HEK293 (cell line): ENCODE data around the gene PARP6.

ENCODE experiments used
- ATF2 ChIP-seq: fragments of 450-650 bp; formaldehyde crosslinking; IDR thresholded peaks from 2 replicates; pipeline ENCODE4 v1.5.1; 2016; ENCODE audit warnings: missing biosample characterization, missing genetic modification characterization, low read depth
- BCL11B ChIP-seq: fragments of 450-650 bp; formaldehyde crosslinking; IDR thresholded peaks from 2 replicates; pipeline ENCODE4 v1.5.1; 2016; ENCODE audit warnings: low read depth, missing biosample characterization, missing genetic modification characterization
- GFI1B ChIP-seq: fragments of 450-650 bp; formaldehyde crosslinking; IDR thresholded peaks from 2 replicates; pipeline ENCODE4 v1.5.1; 2016; ENCODE audit warnings: missing biosample characterization, missing genetic modification characterization
- GLI2 ChIP-seq: fragments of 450-650 bp; formaldehyde crosslinking; IDR thresholded peaks from 2 replicates; pipeline ENCODE4; 2017; ENCODE audit warnings: missing biosample characterization, missing genetic modification characterization, low read depth, borderline replicate concordance
- KLF8 ChIP-seq: fragments of 450-650 bp; formaldehyde crosslinking; IDR thresholded peaks from 2 replicates; pipeline ENCODE4 v1.5.1; 2016; ENCODE audit warnings: missing biosample characterization, missing genetic modification characterization
- PBX3 ChIP-seq: sonication (generic); formaldehyde crosslinking; IDR thresholded peaks from 2 replicates; pipeline ENCODE4 v1.8.1; 2022; ENCODE audit warnings: mild to moderate bottlenecking, moderate library complexity, missing genetic modification reagents
- RBAK ChIP-seq: fragments of 450-650 bp; formaldehyde crosslinking; IDR thresholded peaks from 2 replicates; pipeline ENCODE4 v1.5.1; 2016; ENCODE audit warnings: missing biosample characterization, missing genetic modification characterization
- ZBTB20 ChIP-seq: fragments of 450-650 bp; formaldehyde crosslinking; IDR thresholded peaks from 2 replicates; pipeline ENCODE4 v1.5.1; 2016; ENCODE audit warnings: missing biosample characterization, missing genetic modification characterization
- ZBTB26 ChIP-seq: fragments of 450-650 bp; formaldehyde crosslinking; optimal IDR thresholded peaks from 2 replicates; pipeline ENCODE3; 2016; ENCODE audit warnings: missing biosample characterization, mild to moderate bottlenecking, missing genetic modification characterization
- ZBTB48 ChIP-seq: fragments of 450-650 bp; formaldehyde crosslinking; IDR thresholded peaks from 2 replicates; pipeline ENCODE4 v1.5.1; 2016; ENCODE audit warnings: missing biosample characterization, missing genetic modification characterization
- ZFP3 ChIP-seq: fragments of 450-650 bp; formaldehyde crosslinking; IDR thresholded peaks from 2 replicates; pipeline ENCODE4 v1.5.1; 2016; ENCODE audit warnings: low read depth, missing biosample characterization, missing genetic modification characterization
- ZNF132 ChIP-seq: fragments of 450-650 bp; formaldehyde crosslinking; IDR thresholded peaks from 2 replicates; pipeline ENCODE4 v1.5.1; 2017; ENCODE audit warnings: missing biosample characterization, missing genetic modification characterization, borderline replicate concordance
- ZNF140 ChIP-seq: fragments of 450-650 bp; formaldehyde crosslinking; IDR thresholded peaks from 2 replicates; pipeline ENCODE4 v1.5.1; 2016; ENCODE audit warnings: missing biosample characterization, missing genetic modification characterization
- ZNF221 ChIP-seq: fragments of 450-650 bp; formaldehyde crosslinking; IDR thresholded peaks from 2 replicates; pipeline ENCODE4 v1.5.1; 2017; ENCODE audit warnings: missing biosample characterization, missing genetic modification characterization, borderline replicate concordance
- ZNF280C ChIP-seq: fragments of 450-650 bp; formaldehyde crosslinking; IDR thresholded peaks from 2 replicates; pipeline ENCODE4 v1.5.1; 2016; ENCODE audit warnings: missing biosample characterization, missing genetic modification characterization
- ZNF302 ChIP-seq: fragments of 450-650 bp; formaldehyde crosslinking; IDR thresholded peaks from 2 replicates; pipeline ENCODE4 v1.5.1; 2016; ENCODE audit warnings: missing biosample characterization, missing genetic modification characterization, low read depth
- ZNF311 ChIP-seq: fragments of 450-650 bp; formaldehyde crosslinking; IDR thresholded peaks from 2 replicates; pipeline ENCODE4 v1.5.1; 2017; ENCODE audit warnings: missing biosample characterization, missing genetic modification characterization, borderline replicate concordance
- ZNF341 ChIP-seq: fragments of 450-650 bp; formaldehyde crosslinking; IDR thresholded peaks from 2 replicates; pipeline ENCODE4; 2016; ENCODE audit warnings: low read depth, missing biosample characterization, missing genetic modification characterization
- ZNF362 ChIP-seq: fragments of 450-650 bp; formaldehyde crosslinking; IDR thresholded peaks from 2 replicates; pipeline ENCODE4 v1.5.1; 2016; ENCODE audit warnings: missing biosample characterization, missing genetic modification characterization
- ZNF394 ChIP-seq: fragments of 450-650 bp; formaldehyde crosslinking; IDR thresholded peaks from 2 replicates; pipeline ENCODE4 v1.5.1; 2016; ENCODE audit warnings: missing biosample characterization, missing genetic modification characterization, mild to moderate bottlenecking, moderate library complexity, borderline replicate concordance
- ZNF423 ChIP-seq: fragments of 450-650 bp; formaldehyde crosslinking; IDR thresholded peaks from 2 replicates; pipeline ENCODE4 v1.5.1; 2016; ENCODE audit warnings: missing biosample characterization, missing genetic modification characterization
- ZNF510 ChIP-seq: fragments of 450-650 bp; formaldehyde crosslinking; IDR thresholded peaks from 2 replicates; pipeline ENCODE4 v1.5.1; 2018; ENCODE audit warnings: mild to moderate bottlenecking, missing genetic modification characterization, missing biosample characterization; ENCODE audit not compliant: insufficient replicate concordance
- ZNF521 ChIP-seq: fragments of 450-650 bp; formaldehyde crosslinking; IDR thresholded peaks from 2 replicates; pipeline ENCODE4 v1.5.1; 2017; ENCODE audit warnings: missing biosample characterization, mild to moderate bottlenecking, missing genetic modification characterization
- ZNF530 ChIP-seq: fragments of 450-650 bp; formaldehyde crosslinking; IDR thresholded peaks from 2 replicates; pipeline ENCODE4 v1.5.1; 2016; ENCODE audit warnings: low read depth, missing biosample characterization, missing genetic modification characterization
- ZNF544 ChIP-seq: fragments of 450-650 bp; formaldehyde crosslinking; IDR thresholded peaks from 2 replicates; pipeline ENCODE4 v1.5.0; 2017; ENCODE audit warnings: missing biosample characterization, missing genetic modification characterization
- ZNF600 ChIP-seq: fragments of 450-650 bp; formaldehyde crosslinking; IDR thresholded peaks from 2 replicates; pipeline ENCODE4 v1.5.1; 2016; ENCODE audit warnings: missing biosample characterization, missing genetic modification characterization
- ZNF610 ChIP-seq: fragments of 450-650 bp; formaldehyde crosslinking; IDR thresholded peaks from 2 replicates; pipeline ENCODE4 v1.5.1; 2016; ENCODE audit warnings: missing biosample characterization, missing genetic modification characterization, borderline replicate concordance
- ZNF624 ChIP-seq: fragments of 450-650 bp; formaldehyde crosslinking; IDR thresholded peaks from 2 replicates; pipeline ENCODE4 v1.5.1; 2017; ENCODE audit warnings: missing biosample characterization, missing genetic modification characterization
- ZNF654 ChIP-seq: fragments of 450-650 bp; formaldehyde crosslinking; IDR thresholded peaks from 2 replicates; pipeline ENCODE4 v1.5.1; 2016; ENCODE audit warnings: low read depth, missing biosample characterization, missing genetic modification characterization
- ZNF707 ChIP-seq: fragments of 450-650 bp; formaldehyde crosslinking; IDR thresholded peaks from 2 replicates; pipeline ENCODE4 v1.5.1; 2016; ENCODE audit warnings: missing biosample characterization, missing genetic modification characterization
- ZSCAN16 ChIP-seq: fragments of 450-650 bp; formaldehyde crosslinking; IDR thresholded peaks from 2 replicates; pipeline ENCODE4 v1.5.1; 2016; ENCODE audit warnings: missing biosample characterization, missing genetic modification characterization

Gene PARP6

GRCh38 chr15:72272213-72272996, at the start of gene PARP6 (continued):
- TF ChIP-seq ATF2 (tag by site-specific recombination) (no peak), ZNF221 (tag by site-specific recombination) (no peak), ZNF707 (tag by site-specific recombination) (no peak), ZNF544 (tag by site-specific recombination) (no peak), BCL11B (tag by site-specific recombination) (no peak), ZNF510 (tag by site-specific recombination) (no peak), ZNF521 (tag by site-specific recombination) (no peak), RBAK (tag by site-specific recombination) (no peak), ZBTB20 (tag by site-specific recombination) (no peak; the same call in 1 of the 2 replicates), ZNF280C (tag by site-specific recombination) (no peak), ZNF394 (peak; percentile 58; the same call in 1 of the 2 replicates), ZNF624 (tag by site-specific recombination) (no peak), ZNF311 (no peak), ZBTB26 (tag by site-specific recombination) (peak; percentile 98), GLI2 (tag by site-specific recombination) (no peak), ZNF140 (tag by site-specific recombination) (no peak), ZFP3 (tag by site-specific recombination) (no peak), ZNF530 (tag by site-specific recombination) (no peak), GFI1B (no peak), ZNF302 (no peak), ZNF610 (tag by site-specific recombination) (peak; percentile 46; the same call in 1 of the 2 replicates), ZNF600 (peak; percentile 91), ZNF654 (tag by site-specific recombination) (no peak), ZNF132 (tag by site-specific recombination) (no peak), ZNF423 (tag by site-specific recombination) (no peak), ZNF341 (tag by site-specific recombination) (0 out of 2 replicates have a peak, but pooled peaks have one; percentile 35), PBX3 (peak; percentile 95), KLF8 (tag by site-specific recombination) (peak; percentile 97), ZNF362 (tag by site-specific recombination) (no peak), ZBTB48 (peak; percentile 86), ZSCAN16 (no peak)
